ENCODE results near the gene DMAC2L.

DMAC2L gene

DNA sequence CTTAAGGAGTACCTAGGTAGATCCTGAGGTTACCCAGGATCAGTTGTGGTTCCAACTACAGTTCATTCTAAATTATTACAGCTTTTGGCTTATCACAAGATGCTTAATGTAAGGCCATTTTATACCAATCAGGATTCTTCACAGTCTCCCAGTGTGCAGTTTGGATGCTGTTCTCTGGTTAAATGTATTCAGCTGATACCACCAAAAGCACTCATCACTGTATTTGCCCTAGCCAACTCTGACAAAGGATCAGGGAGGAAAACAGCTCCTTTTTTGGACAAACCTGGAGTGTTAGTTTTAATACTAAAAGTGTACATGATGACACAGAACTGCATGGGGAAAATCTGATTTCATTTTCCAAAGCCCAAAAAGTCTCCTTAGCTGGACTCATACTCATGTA, 19.5 kb downstream of the DMAC2L start:
- DNase-seq (ENCODE audit: insufficient read length), result no peak
- no peak for FAIRE-seq
- TF ChIP-seq POLR2AphosphoS5 (IDR thresholded peaks at IDR 0.05; ENCODE audit: low read depth, low read length) (no peak), POLR2A (IDR thresholded peaks at IDR 0.05; ENCODE audit: low read depth, low read length) (no peak), TAF1 (IDR thresholded peaks at IDR 0.05; ENCODE audit: borderline replicate concordance, low read depth, low read length) (no peak)

DNA sequence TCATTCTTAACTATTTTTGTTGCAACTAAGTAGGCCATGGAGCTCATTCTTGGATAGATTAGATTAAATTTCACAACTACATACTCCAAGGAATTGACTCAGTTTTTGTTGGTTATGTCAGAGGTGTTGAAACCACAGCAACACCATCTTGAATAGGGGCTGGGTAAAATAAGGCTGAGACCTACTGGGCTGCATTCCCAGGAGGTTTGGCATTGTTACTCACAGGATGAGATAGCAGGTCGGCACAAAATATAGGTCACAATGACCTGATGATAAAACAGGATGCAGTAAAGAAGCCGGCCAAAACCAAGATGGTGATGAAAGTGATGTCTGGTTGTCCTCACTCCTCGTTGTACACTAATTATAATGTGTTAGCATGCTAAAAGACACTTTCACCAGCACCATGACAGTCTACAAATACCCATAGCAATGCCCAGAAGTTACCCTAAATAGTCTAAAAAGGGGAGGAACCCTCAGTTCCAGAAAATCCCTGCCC, 20.9 kb downstream of the DMAC2L start:
- DNase-seq (ENCODE audit: insufficient read length) (no peak), FAIRE-seq (no peak)
- no peak for TF ChIP-seq POLR2A (IDR thresholded peaks at IDR 0.05; ENCODE audit: low read depth, low read length)
- no peak for TF ChIP-seq TAF1 (IDR thresholded peaks at IDR 0.05; ENCODE audit: borderline replicate concordance, low read depth, low read length)
- TF ChIP-seq POLR2AphosphoS5 (IDR thresholded peaks at IDR 0.05; ENCODE audit: low read depth, low read length), result no peak

DNA sequence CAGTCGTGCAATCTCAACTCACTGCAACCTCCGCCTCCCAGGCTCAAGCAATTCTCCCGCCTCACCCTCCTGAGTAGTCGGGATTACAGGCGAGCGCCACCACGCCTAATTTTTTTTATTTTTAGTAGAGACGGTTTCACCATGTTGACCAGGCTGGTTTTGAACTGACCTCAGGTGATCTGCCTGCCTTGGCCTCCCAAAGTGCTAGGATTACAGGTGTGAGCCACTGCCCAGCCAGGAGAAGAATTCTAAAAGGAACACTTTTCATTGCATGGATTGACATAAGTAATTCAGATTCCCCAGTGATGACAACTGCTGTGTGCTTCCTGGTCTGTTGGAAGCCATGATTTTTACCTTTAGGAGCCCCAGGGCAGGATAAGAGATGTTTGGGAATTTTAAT, 22.1 kb downstream of the DMAC2L start:
- FAIRE-seq, result no peak
- TF ChIP-seq POLR2AphosphoS5 (IDR thresholded peaks at IDR 0.05; ENCODE audit: low read depth, low read length) (no peak), TAF1 (IDR thresholded peaks at IDR 0.05; ENCODE audit: borderline replicate concordance, low read depth, low read length) (no peak), POLR2A (IDR thresholded peaks at IDR 0.05; ENCODE audit: low read depth, low read length) (no peak)
- DNase-seq (ENCODE audit: insufficient read length), result no peak

DNA sequence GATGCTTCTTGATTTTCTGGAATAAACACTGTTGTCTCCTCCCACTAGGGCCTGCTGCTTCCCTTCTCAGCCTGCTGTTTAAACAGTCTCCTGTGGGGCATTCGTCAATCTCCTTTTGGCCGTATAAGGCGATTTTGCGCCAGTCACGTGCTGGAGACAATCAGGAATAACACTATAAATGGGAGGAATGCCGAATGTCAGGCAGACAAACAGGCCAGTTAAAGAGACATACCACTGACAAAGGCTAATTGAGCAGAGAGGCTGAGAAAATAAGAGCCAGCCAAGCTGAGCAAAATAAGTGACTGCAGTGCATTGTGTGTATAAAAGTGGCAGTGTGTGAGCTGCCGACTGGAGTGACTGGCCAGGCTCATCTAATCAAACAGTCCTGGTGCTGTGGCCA, 23.3 kb downstream of the DMAC2L start:
- FAIRE-seq (no peak), DNase-seq (ENCODE audit: insufficient read length) (no peak)
- no peak for TF ChIP-seq TAF1 (IDR thresholded peaks at IDR 0.05; ENCODE audit: borderline replicate concordance, low read depth, low read length)
- no peak for TF ChIP-seq POLR2AphosphoS5 (IDR thresholded peaks at IDR 0.05; ENCODE audit: low read depth, low read length)
- TF ChIP-seq POLR2A (IDR thresholded peaks at IDR 0.05; ENCODE audit: low read depth, low read length), result no peak

DNA sequence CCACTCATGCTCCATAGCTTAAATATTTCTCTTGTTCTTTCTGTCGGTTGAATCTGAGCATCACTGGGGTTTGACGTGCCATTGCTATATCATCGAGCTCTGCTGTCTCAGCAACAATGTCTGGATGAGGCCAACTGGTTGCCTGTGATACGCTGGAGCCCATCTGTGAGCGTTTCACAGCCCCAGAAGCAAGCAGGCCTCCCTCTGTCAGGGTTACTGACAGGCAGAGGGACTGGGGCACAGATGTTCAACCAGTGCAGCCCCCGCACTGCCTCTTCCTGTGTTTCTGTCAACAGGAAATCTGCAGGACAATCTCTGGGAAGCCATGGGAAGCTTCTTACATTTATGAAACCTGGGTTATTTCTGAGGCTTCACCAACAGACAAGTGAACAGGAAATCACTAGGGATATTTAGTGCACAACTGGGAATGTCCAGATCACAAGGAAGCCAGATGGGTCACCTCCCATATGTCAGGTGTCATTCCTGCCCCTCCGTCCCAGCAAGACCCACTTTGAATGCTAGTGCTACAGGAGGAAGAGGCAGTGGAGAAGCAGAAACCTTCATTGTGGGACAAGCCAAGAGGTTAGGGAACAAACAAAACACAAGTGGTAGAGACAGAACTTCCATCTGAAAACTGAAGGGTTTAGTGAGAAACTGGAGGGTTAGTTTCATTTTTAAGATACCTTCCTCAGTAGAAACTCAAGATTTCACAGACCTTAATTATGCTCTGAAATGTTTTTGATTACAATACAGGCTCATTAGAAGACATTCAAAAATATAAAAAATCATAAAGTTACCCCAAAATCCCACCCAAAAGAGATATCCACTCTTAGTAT, 24.1 kb downstream of the DMAC2L start:
- FAIRE-seq (no peak), DNase-seq (ENCODE audit: insufficient read length) (no peak)
- no peak for TF ChIP-seq POLR2AphosphoS5 (IDR thresholded peaks at IDR 0.05; ENCODE audit: low read depth, low read length)
- no peak for TF ChIP-seq POLR2A (IDR thresholded peaks at IDR 0.05; ENCODE audit: low read depth, low read length)
- TF ChIP-seq TAF1 (IDR thresholded peaks at IDR 0.05; ENCODE audit: borderline replicate concordance, low read depth, low read length), result no peak

DNA sequence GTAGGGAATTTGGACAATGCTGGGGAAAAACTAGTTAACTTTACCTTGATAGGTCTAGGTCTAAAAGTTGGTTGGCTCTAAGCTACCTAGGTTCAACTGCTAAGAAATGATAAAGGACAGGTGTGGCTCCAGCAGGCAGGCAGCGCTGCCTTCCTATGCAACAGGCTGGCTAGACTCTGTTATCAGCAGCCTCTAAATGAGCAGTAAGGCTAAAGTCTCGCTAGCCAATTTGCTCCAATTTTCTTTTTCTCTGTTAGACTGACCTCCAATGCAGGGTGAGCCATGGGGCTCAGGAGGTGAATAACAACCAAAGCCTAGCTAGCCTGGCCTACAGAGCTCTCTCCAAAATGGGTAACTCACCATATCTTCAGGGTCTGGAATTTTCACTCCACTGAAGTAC, 26.5 kb downstream of the DMAC2L start:
- FAIRE-seq, result no peak
- TF ChIP-seq POLR2AphosphoS5 (IDR thresholded peaks at IDR 0.05; ENCODE audit: low read depth, low read length), result no peak
- no peak for TF ChIP-seq POLR2A (IDR thresholded peaks at IDR 0.05; ENCODE audit: low read depth, low read length)
- no peak for TF ChIP-seq TAF1 (IDR thresholded peaks at IDR 0.05; ENCODE audit: borderline replicate concordance, low read depth, low read length)

DNA sequence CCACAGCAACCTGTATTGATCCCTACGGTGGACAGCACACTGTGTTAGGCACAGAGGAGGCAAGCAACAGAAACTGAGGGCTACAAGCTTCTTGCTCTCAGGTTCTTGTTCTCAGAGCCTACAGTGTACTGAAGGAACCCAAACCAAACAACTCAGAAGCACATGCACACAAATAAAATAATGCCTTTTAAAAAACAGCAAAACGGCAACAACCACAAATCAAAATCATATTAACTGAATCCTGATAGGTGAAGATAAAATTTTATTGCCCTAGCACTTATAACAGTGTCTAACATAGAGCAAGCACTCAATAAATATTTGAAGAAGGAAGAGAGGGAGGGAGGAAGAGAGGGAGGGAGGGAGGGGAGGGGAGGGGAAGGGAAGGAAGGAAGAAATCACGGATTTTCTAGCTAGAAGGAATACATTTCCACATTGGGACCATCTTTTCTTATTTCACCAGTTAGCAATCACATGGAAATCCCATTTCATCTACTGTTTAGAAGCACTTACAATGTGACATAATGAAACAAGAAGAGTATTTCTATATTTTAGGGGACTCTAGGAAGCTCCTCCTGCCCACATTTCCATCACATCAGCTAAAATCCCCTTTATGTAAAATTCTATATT, 27.2 kb downstream of the DMAC2L start:
- TF ChIP-seq POLR2A (IDR thresholded peaks at IDR 0.05; ENCODE audit: low read depth, low read length) (no peak), POLR2AphosphoS5 (IDR thresholded peaks at IDR 0.05; ENCODE audit: low read depth, low read length) (no peak), TAF1 (IDR thresholded peaks at IDR 0.05; ENCODE audit: borderline replicate concordance, low read depth, low read length) (no peak)
- DNase-seq (ENCODE audit: insufficient read length) (no peak), FAIRE-seq (no peak)

More for the DNA sequence above, 26.5 kb downstream of the DMAC2L start:
- no peak for DNase-seq (ENCODE audit: insufficient read length)

DNA sequence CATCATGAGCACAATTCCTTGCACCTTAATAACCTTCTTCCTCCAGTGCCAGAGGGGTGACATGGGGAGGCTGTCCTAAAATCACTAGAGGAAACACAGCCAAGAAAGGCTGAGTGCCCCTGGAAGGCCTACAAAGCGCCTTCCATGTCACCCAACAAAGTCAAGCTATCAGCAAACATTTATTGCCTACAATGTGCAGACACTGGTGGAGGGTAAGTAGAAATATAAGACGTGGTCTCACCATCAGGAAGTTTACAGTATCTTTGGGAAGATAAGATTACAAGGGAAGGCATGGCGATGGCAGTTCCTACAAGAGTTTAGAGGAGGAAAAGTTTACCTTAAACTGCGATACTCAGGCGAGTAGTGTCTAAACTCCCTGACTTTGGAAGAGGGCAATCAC, 27.9 kb downstream of the DMAC2L start:
- no peak for TF ChIP-seq TAF1 (IDR thresholded peaks at IDR 0.05; ENCODE audit: borderline replicate concordance, low read depth, low read length)
- TF ChIP-seq POLR2A (IDR thresholded peaks at IDR 0.05; ENCODE audit: low read depth, low read length), result no peak
- no peak for TF ChIP-seq POLR2AphosphoS5 (IDR thresholded peaks at IDR 0.05; ENCODE audit: low read depth, low read length)

DNA sequence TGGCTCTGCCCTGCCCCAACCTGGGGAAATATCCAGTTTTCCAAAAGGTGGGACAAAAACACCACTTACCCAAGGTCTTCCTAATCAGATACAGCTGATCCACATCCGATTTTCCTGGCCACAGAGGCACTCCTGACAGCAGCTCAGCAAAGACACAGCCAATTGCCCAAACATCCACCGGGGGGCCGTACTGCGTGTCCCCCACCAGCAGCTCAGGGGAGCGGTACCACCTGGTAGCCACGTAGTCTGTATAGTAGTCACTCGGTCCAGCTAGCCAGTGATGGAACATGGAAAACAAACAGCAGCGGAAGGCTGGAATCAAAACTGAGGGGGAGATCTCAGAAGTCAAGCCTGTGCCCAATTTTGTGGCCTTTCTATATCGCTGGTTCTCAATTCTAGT, 28.8 kb downstream of the DMAC2L start:
- no peak for TF ChIP-seq TAF1 (IDR thresholded peaks at IDR 0.05; ENCODE audit: borderline replicate concordance, low read depth, low read length)
- TF ChIP-seq POLR2A (IDR thresholded peaks at IDR 0.05; ENCODE audit: low read depth, low read length), result no peak
- no peak for TF ChIP-seq POLR2AphosphoS5 (IDR thresholded peaks at IDR 0.05; ENCODE audit: low read depth, low read length)
- no peak for FAIRE-seq
- no peak for DNase-seq (ENCODE audit: insufficient read length)

More for the DNA sequence above, 27.9 kb downstream of the DMAC2L start:
- FAIRE-seq, result no peak
- DNase-seq (ENCODE audit: insufficient read length), result no peak

DNA sequence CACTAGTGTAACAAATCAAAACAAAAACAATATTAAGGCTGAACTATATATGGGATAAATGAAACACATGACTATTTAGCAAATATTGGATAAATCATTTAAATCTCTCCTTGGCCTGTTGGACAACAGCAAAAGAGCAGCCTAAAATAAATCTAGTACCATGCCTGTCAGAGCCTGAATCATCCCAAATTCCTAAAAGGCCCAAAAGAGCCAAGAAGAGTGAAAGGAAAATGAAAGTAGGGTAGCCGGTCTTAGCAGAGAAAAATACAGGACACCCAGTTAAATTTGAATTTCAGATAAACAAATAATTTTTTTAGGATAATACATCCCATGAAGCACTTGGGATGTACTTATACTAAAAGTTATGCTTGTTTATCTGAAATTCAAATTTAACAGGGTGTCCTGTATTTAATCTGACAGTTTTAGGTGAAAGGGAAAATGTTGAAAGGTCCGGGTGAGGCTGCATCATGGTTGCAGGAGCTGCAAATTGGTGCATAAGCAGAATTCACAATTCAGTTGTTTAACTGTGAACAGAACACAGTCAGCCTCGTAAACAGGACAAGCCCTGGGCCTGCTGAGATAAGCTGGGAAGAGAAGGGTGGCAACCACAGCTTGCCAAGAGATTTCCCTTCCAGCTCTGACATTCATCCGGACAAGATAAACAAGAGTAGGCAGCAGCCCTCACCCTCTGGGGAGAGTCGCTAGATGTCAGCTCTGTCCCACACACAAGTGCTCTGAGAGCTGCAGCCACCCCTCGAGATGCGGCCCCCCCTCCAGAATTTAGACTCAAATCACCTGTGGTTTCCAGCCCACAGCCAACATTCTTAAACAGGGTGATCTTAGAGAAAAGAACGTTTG, 30.3 kb downstream of the DMAC2L start:
- TF ChIP-seq TAF1 (IDR thresholded peaks at IDR 0.05; ENCODE audit: borderline replicate concordance, low read depth, low read length), result no peak
- no peak for TF ChIP-seq POLR2AphosphoS5 (IDR thresholded peaks at IDR 0.05; ENCODE audit: low read depth, low read length)
- no peak for TF ChIP-seq POLR2A (IDR thresholded peaks at IDR 0.05; ENCODE audit: low read depth, low read length)
- FAIRE-seq (peak; percentile 62), DNase-seq (ENCODE audit: insufficient read length) (no peak)

DNA sequence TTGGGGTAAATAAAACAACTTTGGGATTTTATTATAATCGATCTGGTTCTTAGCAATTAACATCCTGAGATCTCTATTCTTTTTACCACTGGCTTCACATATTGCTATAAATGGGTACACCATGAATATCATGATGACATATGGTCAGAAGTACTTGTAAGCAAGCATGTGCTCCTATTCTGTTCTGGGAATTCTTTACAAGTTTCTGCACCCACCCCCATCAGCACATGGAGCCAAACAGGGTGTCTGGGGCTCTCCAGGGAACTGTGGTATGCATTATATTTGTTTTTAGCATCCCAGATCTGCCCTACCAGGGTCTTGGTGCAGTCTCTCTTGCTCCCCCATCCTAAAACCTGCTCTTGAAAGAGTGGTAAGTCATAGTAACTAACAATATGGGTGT, 31.3 kb downstream of the DMAC2L start:
- DNase-seq (ENCODE audit: insufficient read length) (no peak), FAIRE-seq (no peak)
- no peak for TF ChIP-seq POLR2AphosphoS5 (IDR thresholded peaks at IDR 0.05; ENCODE audit: low read depth, low read length)
- TF ChIP-seq POLR2A (IDR thresholded peaks at IDR 0.05; ENCODE audit: low read depth, low read length), result no peak
- TF ChIP-seq TAF1 (IDR thresholded peaks at IDR 0.05; ENCODE audit: borderline replicate concordance, low read depth, low read length), result no peak
